ENCODE data around the gene GNPTG. TPM values are rescaled to one million over a fixed set of nuclear protein-coding genes. Genes with fewer than 3 reads are reported as not detected.

Gene GNPTG
- polyA plus RNA-seq, 1 of the 3 experiments (the other 2 are of a cell fraction): 113 TPM

GRCh38 chr16:1345651-1346421 is 5.9 kb upstream of the GNPTG start:
- ChIA-PET POLR2A (interaction anchor here (1.1 to 1.3 kb wide), 2 partner anchors 10 to 75 kb away, joined by 3 to 4 read pairs; partner anchors contain the start of gene UQCC4), CTCF (interaction anchor here (1.0 to 2.3 kb wide), 7 partner anchors 8 to 45 kb away, joined by 3 to 12 read pairs (median 4); partner anchors contain the start of gene BAIAP3)
- WGBS (ENCODE audit: low lambda C conversion rate): 35% methylated on average over 9 of the region's 31 CpGs
- no peak for DNase-seq
- H3F3A ChIP-seq (replicated peaks; ENCODE audit: insufficient read depth): no peaks in the 10 kb centered on the region
- H3K4me2 ChIP-seq: no peak overlapping the region
- no peak overlapping the region for H3K9ac ChIP-seq
- H2AFZ ChIP-seq (ENCODE audit: low read depth): no peak overlapping the region
- H3K4me3 ChIP-seq (ENCODE audit: low read depth in 2 of 2, low read length in 1 of 2): no peak overlapping the region
- TF ChIP-seq SMC3 (IDR thresholded peaks at IDR 0.05; ENCODE audit: low read depth, low read length) (no peak), RXRA (IDR thresholded peaks at IDR 0.05; ENCODE audit: borderline replicate concordance, low read depth) (no peak), TEAD4 (IDR thresholded peaks at IDR 0.05; ENCODE audit: borderline replicate concordance, insufficient read depth) (no peak)
- H3K4me1 ChIP-seq (ENCODE audit: control insufficient read depth in 1 of 2, insufficient read depth in 2 of 2, low read depth in 1 of 2, low read length in 1 of 2): peaks cover 0 to 25% of the 10 kb centered on the region in 2 experiments; a peak in 1 of 4 replicates
- H3K9me3 ChIP-seq: no peaks in the 10 kb centered on the region
- peaks cover 0 to 19% of the 10 kb centered on the region in 2 experiments for H3K36me3 ChIP-seq (replicated peaks in 1 of 2; ENCODE audit: control insufficient read depth in 1 of 2, insufficient read depth in 2 of 2, low read length in 1 of 2)
- H4K20me1 ChIP-seq (ENCODE audit: insufficient read depth): no peaks in the 10 kb centered on the region
- no peak overlapping the region for H3K27ac ChIP-seq (ENCODE audit: low read depth in 2 of 2, low read length in 1 of 2)
- H3K9me2 ChIP-seq: no peaks in the 10 kb centered on the region
- peaks cover 10% of the 10 kb centered on the region; the same call in 1 of the 2 replicates for H3K79me2 ChIP-seq (ENCODE audit: insufficient read depth)
- H3K27me3 ChIP-seq (ENCODE audit: insufficient read depth): peaks cover 11% of the 10 kb centered on the region

- 58% methylated on average over 14 of the region's 34 CpGs for WGBS (ENCODE audit: low lambda C conversion rate)
- Histone ChIP-seq H3K9me3 (no peaks in the 10 kb centered on the region), H3K36me3 (replicated peaks in 1 of 2; ENCODE audit: control insufficient read depth in 1 of 2, insufficient read depth in 2 of 2, low read length in 1 of 2) (peaks cover 0 to 19% of the 10 kb centered on the region in 2 experiments), H3K27ac (ENCODE audit: low read depth in 2 of 2, low read length in 1 of 2) (no peak overlapping the region), H3K79me2 (ENCODE audit: insufficient read depth) (peaks cover 18% of the 10 kb centered on the region; the same call in 1 of the 2 replicates), H2AFZ (ENCODE audit: low read depth) (no peak overlapping the region), H3K9me2 (no peaks in the 10 kb centered on the region), H4K20me1 (ENCODE audit: insufficient read depth) (no peaks in the 10 kb centered on the region), H3K4me1 (ENCODE audit: control insufficient read depth in 1 of 2, insufficient read depth in 2 of 2, low read depth in 1 of 2, low read length in 1 of 2) (peaks cover 0 to 29% of the 10 kb centered on the region in 2 experiments; a peak in 1 of 4 replicates), H3K27me3 (ENCODE audit: insufficient read depth) (peaks cover 2% of the 10 kb centered on the region; the same call in 1 of the 2 replicates), H3F3A (replicated peaks; ENCODE audit: insufficient read depth) (no peaks in the 10 kb centered on the region), H3K4me3 (ENCODE audit: low read depth in 2 of 2, low read length in 1 of 2) (no peak overlapping the region), H3K4me2 (no peak overlapping the region), H3K9ac (no peak overlapping the region)
- POLR2A ChIA-PET: no interaction called here
- CTCF ChIA-PET: interaction anchor here (0.6 to 2.7 kb wide), 11 partner anchors 9 to 86 kb away, joined by 3 to 16 read pairs (median 4); no protein-coding TSS in a partner anchor
- no peak for TF ChIP-seq POLR2AphosphoS5 (IDR thresholded peaks at IDR 0.05; ENCODE audit: low read depth, low read length)
- TF ChIP-seq FOXM1 (IDR thresholded peaks at IDR 0.05; ENCODE audit: low read depth): no peak
- TF ChIP-seq CTCF (IDR thresholded peaks at IDR 0.05): peak; percentile 39
- DNase-seq: peak; percentile 64
These were observed 5.1 kb upstream of the GNPTG start for GRCh38 chr16:1346422-1347285.
